Measurements from ENCODE around the gene SUPT3H. TPM values are rescaled to one million over a fixed set of nuclear protein-coding genes. Genes with fewer than 3 reads are reported as not detected.
"Not testable (repeated sequence)": the region's sequence is repeated elsewhere in the genome, so short reads cannot be mapped to it uniquely, and the experiment has no call there.

The SUPT3H gene
- polyA plus RNA-seq, 4 donors, result 19.3 to 24.0 (median 23.2) TPM

DNA sequence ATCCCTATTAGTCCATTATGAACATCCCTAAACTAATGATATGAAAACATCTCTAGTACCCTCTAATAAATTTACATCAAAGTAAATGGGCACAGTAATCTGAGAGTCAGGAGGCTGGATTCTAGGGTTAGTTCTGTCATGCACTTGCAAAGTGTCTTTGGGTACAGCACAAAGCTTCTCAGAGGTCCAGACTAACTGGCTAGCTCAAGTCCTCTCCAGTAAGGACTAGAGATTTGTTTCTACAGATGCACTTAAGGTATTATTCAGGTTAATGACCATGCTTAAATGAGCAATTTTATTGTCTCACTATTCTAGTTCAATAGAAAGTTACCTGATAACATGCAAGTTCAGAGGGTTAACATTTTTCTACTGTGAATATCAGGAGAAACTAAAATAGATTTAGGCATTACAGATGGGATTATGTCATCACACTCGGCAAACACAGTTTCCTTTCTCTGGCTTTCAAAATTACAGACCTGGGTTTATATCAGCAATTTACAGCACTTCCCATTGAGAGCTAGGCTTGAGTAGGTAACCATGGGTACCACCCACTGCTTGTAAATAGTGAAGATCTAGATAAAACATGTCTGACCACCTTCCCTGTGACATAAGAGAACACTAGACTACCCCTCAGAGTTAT lies 452.5 kb downstream of the SUPT3H start:
- no peak for DNase-seq (ENCODE audit: low read depth in 4 of 4, low spot score in 3 of 4)

DNA sequence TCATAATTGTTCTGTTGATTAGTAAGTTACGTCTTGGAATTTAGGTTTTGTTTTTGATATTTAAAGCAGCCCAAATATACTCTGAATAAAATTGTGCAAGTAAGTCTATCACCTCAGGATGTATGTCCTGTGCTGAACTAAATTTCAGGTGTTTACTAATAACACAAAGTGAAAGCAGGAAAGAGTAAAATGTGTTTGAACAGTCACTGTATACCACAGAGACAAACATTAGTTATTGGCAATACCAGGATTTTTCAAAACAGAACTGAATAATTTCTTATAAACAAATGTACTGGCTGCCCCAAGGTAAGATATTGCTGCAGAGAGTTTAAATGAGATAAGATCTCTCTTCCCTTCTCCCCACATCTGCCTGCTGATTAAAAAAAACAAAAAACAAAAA lies 454.3 kb downstream of the SUPT3H start:
- no peak for DNase-seq (ENCODE audit: low read depth in 4 of 4, low spot score in 3 of 4)

DNA sequence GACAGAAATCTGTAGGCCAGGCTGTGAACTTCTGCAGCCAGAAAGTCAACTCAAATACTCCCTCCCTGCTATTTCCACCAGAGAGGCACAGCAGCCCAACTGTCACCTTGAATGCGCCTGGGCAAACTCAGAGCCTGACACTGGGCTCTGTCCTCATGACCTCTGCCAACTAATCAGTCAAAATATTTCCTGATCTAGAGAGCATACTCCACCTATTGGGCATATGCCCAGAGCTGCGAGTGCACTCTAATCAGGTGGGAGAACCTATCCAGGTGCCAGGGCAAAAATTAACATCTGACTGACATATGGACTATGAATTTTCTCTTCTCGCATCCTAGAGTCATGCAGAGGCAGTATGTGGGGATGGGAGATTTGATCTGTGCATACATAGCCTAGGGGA lies 455.9 kb downstream of the SUPT3H start:
- no peak for DNase-seq (ENCODE audit: low read depth in 4 of 4, low spot score in 3 of 4)

DNA sequence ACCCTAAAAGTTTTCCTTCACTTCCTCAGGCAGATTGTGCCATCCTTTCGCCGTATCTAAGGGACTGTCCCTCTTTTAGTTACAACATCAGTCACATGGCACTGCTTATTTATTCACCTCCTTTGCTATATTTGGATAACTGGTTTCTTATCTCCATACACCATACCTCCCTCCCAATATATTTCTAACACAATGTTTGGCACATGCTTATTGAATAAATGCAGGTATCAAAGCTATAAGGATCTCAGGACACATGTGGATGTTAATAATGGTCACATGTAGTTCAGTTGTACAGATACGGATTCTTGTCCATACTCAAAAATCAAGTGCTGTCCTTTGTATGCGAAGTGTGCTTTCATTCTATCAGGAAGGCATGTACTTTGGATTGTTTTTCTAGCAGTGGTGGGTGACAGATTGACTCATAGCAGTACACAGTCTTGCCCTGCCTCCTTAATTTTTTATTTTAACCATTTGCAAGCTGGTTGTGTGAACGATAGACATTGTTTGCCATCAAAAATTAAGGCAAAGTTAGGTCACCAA lies 456.7 kb downstream of the SUPT3H start:
- no peak for DNase-seq (ENCODE audit: low read depth in 4 of 4, low spot score in 3 of 4)

DNA sequence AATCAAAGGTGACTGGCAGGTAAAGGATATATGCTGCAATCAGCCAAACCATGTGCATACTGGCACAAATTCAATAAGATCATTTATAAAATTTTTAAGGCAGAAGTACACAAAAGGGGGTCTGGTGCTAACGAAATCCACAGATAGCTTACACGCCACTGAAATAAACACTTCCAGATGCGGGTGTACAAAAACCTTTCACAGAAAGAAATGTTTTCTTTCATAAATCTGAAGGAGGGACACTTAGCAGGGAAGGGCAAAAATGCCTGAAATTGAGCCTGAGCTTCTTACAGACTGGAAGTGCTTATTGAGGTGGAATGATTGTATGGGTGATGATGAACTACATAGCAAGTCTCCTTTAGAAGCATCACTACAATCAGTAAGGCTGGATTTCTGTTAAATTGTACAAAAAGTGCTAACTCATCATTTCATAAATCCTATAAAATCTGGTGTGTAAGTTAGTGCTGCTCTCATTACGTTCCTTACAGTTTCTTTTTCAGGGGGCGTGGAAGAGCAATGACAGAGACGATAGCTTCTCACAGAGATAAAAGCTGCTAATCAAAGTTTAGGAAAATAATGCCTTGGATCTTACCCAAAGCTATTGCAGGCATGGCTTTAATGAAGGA lies 458.9 kb downstream of the SUPT3H start:
- no peak for DNase-seq (ENCODE audit: low read depth in 4 of 4, low spot score in 3 of 4)

DNA sequence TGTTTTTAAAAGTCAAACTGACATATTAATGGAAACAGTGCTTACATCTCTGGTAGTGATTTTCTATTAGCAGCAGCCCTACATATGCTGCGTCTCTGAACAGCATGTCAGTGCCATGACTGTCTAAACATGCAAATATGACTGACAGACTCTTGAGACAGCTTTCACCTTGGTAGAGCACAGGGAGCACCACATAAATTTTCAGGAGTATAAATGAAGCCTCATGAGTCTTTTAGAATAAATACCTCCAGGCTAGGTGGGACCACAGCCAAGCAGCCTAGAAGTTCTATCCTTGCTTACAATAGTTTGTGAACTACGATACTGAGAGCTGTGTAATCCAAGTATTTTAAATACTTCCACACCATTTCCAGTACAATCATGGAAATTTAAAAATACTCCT lies 460.3 kb downstream of the SUPT3H start:
- DNase-seq (ENCODE audit: low read depth in 4 of 4, low spot score in 3 of 4), result no peak

DNA sequence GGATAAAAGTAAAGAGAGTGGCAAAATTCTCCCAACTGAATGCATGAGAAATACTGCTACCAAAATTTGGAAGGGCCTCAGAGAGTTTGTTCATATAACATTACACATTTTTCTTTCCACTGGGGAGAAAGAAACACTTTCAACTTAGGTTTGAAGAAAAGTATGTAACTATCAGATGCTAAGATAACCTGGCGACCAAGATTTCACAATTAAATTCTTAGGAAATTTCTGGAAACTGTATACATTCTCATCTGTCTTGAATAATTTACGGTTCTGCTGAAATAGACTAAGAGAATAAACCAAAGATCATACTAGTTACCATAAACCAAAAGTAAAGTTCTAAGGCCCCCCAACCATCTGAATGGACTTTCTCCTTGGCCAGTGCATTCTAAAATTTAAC lies 462.6 kb downstream of the SUPT3H start:
- no peak for DNase-seq (ENCODE audit: low read depth in 4 of 4, low spot score in 3 of 4)

DNA sequence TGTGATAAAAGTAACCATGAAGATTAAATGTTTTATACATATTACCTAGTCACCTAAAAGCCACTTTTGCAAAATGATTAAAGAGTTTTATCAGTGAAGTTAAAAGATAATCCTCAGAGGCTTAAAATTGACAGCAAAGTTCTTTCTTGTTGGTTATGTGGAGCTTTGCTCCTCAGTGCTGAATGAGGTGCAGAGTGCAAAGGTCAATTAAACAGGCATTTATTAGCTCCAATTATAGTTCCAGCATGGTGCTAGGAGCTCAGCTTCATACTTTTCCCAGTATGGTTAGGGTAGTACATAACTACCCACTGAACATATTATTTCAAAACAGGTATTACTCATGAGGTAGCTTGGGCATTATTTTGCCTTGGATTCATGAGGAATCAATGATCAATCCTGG lies 463.6 kb downstream of the SUPT3H start:
- no peak for DNase-seq (ENCODE audit: low read depth in 4 of 4, low spot score in 3 of 4)

DNA sequence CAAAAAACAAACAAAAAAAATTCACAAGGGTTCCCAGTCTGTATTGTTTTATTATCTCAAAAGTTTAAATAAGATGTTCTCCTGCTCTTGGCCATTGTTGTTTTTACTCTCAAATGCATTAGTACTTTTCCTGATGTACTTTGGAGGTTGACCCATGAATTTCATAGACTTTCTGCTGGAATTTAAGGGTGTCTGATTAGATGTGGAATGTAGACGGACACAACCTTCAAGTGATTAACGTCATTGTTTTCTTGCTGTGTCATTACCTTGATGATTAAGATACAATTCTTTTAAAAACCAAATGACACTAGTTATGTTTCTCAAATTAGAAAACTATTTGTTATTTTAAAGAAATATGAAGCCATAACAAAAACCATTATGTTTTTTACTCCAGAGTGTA lies 471.0 kb downstream of the SUPT3H start:
- DNase-seq (ENCODE audit: low read depth in 4 of 4, low spot score in 3 of 4), result no peak

DNA sequence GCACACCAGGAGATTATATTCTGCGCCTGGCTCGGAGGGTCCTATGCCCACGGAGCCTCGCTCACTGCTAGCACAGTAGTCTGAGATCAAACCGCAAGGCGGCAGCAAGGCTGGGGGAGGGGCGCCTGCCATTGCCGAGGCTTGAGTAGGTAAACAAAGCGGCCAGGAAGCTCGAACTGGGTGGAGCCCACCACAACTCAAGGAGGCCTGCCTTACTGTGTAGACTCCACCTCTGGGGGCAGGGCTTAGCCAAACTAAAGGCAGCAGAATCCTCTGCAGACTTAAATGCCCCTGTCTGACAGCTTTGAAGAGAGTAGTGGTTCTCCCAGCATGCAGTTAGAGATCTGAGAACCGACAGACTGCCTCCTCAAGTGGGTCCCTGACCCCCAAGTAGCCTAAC lies 477.4 kb downstream of the SUPT3H start:
- not testable (repeated sequence) for DNase-seq (ENCODE audit: low read depth in 4 of 4, low spot score in 3 of 4)

DNA sequence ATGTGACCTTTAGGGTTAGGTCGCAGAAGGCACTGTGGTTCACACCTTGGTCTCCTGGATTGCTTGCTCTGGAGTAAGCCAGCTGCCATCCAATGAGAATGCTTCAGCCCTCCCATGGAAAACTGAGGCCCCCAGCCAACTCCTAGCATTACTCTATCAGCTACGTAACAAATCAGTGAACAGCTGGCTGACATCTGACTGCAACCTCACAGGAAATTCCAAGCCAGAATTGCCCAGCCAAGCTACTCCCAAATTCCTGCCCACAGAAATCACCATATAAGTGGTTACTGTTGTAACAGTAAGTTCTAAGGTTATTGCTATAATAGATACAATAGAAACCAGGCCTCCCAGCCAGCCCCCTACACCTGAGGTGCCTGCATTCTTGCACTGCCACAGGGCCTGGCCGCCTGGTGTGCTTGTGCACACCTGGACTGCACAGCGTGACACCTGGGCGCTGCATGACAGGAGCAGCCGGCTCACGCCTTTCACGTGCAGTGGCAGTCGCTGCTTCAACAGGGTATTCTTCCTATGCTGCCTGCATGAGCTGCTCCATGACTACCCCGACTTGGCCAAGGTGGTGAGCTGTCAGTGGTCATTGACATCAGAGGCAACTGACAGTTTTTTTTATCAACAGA lies 479.3 kb downstream of the SUPT3H start:
- DNase-seq (ENCODE audit: low read depth in 4 of 4, low spot score in 3 of 4), result no peak

DNA sequence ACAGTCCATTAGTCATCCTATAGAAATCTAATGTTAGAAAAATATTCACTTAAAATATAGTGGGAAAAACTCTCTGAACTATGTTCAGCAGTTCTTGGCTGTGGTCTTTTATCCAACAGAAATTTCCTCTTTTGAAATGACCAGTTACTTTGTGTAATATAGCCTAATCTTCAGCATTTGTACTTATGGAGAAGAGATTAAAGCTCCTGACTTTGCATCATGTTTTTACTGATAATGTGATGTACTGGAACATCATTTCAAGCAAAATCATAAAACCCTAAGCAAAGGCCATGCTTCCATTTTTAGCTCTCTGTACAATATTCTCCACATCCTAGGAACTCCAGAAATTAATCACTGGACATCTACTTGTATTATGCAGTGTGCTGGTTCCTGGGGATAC lies 480.4 kb downstream of the SUPT3H start:
- DNase-seq (ENCODE audit: low read depth in 4 of 4, low spot score in 3 of 4), result no peak

DNA sequence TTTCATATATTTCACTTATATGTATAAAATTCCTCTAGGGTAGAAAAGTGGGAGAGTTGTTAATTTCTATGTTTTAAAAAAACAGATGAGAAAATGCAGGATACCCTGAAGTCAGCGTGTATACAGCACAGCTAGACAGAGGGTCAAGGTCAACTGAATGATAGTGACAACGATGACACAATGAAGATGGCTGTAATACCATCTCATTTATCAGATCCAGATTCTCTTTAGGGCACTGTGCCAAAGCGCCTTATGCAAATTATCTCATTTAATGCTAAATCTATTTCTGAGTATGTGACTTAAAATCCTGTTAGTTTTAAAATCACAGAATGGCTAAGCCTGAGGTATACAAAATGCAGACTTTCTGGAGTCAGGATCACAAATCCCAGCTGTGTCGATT lies 481.0 kb downstream of the SUPT3H start:
- no peak for DNase-seq (ENCODE audit: low read depth in 4 of 4, low spot score in 3 of 4)

DNA sequence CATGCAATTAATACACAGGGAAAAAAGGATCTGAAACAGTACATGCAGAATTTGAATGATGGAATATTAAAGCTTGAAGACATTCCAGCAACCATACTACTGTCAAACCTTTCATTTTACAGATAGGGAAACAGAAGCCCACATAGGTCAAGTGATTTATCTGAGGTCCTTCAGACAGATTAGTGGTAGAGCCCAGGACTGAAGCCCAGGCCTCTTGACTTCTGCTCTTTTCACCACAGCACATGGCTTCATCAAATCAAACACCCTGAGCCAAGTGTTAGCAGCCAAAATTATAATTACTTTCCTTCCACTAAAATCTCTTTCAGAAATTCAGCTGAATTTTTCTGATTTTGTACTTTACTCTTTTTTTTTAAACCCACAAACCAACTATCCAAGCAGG lies 485.2 kb downstream of the SUPT3H start:
- DNase-seq (ENCODE audit: low read depth in 4 of 4, low spot score in 3 of 4), result no peak

DNA sequence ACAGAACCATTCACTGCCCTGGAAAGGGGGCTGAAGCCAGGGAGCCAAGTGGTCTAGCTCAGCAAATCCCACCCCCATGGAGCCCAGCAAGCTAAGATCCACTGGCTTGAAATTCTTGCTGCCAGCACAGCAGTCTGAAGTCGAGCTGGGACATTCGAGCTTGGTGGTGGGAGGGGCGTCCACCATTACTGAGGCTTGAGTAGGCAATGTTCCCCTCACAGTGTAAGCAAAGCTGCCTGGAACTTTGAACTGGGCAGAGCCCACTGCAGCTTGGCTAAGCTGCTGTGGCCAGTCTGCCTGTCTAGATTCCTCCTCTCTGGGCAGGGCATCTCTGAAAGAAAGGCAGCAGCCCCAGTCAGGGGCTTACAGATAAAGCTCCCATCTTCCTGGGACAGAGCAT lies 498.7 kb downstream of the SUPT3H start:
- DNase-seq (ENCODE audit: low read depth in 4 of 4, low spot score in 3 of 4), result not testable (repeated sequence)

DNA sequence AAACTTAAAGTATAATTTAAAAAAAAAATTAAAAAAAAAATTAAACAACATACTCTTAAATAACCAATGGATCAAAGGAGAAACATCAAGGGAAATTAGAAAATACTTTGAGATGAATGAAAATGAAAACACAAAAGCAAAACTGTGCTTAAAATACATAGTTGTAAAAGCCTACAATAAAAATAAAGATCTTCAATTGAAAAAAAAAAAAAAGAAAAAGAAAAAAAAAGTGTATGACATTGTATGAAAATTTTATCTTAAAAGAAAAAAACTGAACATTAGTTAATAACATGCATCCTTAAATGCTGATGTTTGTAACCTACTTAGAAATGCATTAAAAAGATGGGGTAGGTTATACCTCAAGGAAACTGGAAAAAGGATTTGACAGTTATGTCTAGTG lies 501.1 kb downstream of the SUPT3H start:
- DNase-seq (ENCODE audit: low read depth in 4 of 4, low spot score in 3 of 4), result not testable (repeated sequence)

DNA sequence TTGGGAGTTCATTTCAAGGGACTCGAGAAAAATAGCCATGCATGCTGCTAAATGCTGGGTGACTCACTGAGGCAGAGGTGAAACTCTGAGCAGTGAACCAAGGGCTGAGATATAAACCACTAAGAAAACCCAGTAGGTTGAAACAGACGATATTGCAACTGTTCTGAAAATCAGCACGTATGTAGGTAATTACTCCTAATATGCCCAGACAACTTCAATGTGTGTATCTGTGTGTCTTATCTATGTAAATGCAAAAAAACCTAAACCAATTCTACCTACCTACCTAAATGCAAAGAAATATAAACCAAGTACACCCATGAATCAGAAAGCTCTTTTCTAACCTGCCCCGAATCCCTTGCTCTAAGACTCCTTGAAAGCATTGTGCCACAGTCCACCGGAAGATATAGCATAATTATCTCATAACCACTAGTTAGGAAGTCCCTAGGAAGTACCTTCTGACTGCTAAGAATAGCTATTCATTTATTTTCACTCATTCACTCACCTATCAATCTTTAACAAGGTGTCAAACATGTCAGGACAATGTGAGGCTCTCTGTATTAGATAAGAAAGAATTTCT lies 508.3 kb downstream of the SUPT3H start:
- no peak for DNase-seq (ENCODE audit: low read depth in 4 of 4, low spot score in 3 of 4)

DNA sequence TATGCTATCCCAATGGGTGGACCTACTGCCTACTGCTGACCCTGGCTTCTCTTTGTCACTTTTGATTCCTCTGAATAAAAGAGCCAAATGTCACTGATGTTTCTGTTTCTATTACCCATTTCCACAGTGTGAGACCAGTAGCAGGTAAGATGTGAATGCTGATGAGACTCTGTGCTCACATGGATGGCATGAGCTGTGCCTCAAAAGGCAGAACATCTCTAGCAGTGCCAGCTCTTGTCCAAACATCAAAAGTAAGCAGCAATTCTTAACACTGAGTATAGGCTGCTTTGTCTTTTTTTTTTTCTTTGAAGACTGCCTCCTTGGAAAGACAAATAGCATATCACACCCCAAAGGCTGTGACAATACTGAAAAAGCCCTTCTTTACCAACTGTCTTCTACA lies 508.8 kb downstream of the SUPT3H start:
- DNase-seq (ENCODE audit: low read depth in 4 of 4, low spot score in 3 of 4), result no peak

DNA sequence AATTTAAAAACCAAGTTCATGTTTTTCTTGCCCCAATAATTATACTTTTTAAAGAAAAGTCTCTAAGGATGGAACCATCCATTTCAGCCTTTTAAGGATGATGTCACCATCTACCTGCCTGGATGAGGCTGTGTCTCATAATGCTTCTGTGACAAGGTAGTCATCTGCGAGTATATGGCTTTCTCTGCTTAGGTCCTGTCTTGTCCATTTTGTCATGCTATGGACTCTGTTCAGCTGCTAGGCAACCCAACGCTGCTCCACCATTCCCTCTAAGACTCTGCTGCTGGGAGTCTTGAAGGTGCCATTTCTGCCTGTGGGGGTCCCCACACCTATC lies 509.4 kb downstream of the SUPT3H start:
- DNase-seq (ENCODE audit: low read depth in 4 of 4, low spot score in 3 of 4), result no peak

DNA sequence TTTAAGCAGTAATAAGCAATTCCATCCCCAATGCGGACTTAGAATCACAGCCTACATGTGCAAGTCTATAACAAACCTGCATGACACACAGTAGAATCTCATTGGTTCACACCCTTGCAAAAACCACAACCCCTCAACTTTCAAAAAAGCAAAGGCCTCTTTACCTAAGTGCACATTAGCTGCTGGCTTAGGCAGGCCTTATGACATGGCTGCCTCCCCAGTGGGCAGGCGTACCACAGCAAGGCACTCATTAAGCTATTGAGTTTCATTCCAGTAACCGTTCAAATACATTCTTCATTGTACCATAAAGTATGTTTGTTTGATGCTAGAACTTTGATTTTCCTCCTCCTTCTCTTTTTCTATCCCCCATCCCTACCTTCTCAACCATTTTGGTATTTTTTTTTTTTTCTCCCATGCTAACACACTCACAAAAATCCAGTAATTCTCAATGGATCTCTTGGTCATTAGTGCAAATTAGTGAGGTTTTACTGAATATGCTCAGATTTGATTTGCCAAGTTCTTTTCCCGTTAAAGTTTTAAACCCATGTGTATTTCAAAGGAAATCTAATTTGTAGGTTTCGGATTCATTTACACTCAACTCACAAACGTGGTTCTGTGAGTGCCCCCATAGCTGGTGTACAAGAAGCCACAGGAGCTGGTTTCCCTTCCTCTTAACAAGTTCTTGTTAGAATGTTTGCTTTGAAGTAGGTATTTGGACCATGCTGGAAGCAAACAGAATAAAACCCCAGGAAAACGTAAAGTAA lies 510.0 kb downstream of the SUPT3H start:
- DNase-seq (ENCODE audit: low read depth in 4 of 4, low spot score in 3 of 4), result no peak

DNA sequence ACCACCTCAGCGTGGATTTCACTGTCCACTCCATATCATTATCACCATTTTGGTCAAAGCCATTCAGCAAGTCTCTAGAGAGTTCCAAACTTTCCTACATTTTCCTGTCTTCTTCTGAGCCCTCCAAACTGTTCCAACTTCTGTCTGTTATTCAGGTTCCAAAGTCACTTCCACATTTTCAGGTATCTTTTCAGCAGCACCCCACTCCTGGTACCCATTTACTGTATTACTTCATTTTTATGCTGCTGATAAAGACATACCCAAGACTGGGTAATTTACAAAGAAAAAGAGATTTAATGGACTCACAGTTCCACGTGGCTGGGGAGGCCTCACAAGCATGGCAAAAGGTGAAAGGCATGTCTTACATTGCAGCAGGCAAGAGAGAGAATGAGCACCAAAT lies 512.5 kb downstream of the SUPT3H start:
- not testable (repeated sequence) for DNase-seq (ENCODE audit: low read depth in 4 of 4, low spot score in 3 of 4)
